HUDEP-2 (cell line): ENCODE measurements around the gene HYCC2.
"Not testable (repeated sequence)": the region's sequence is repeated elsewhere in the genome, so short reads cannot be mapped to it uniquely, and the experiment has no call there.

Source experiments
- DNase-seq, 76 experiments: peaks; one replicate each; lab custom pipeline; 2025; ENCODE audit not compliant: unreplicated experiment in 76 of 76; lab: John Stamatoyannopoulos, UW

HYCC2 gene

GRCh38 chr2:201073071-201073470 is 1.6 kb upstream of the HYCC2 start:
- no peak for DNase-seq

GRCh38 chr2:201072201-201072530 is 695 bp upstream of the HYCC2 start:
- peak in 1 of 76 experiments; percentile 34 for DNase-seq

- DNase-seq = peak in 20 of 76 experiments; percentile 7 to 65 (median 43)
Observed at GRCh38 chr2:201070948-201071478, 458 bp downstream of the HYCC2 start.

- DNase-seq = no peak
Observed at GRCh38 chr2:201064797-201065329, 6.6 kb downstream of the HYCC2 start.

GRCh38 chr2:201063516-201063915 is 8.0 kb downstream of the HYCC2 start:
- DNase-seq = not testable (repeated sequence)

GRCh38 chr2:201059961-201060755 is 11.3 kb downstream of the HYCC2 start:
- DNase-seq = no peak

GRCh38 chr2:201058914-201059313 is 12.6 kb downstream of the HYCC2 start:
- DNase-seq = peak in 14 of 76 experiments; percentile 1 to 53 (median 28)

- DNase-seq = no peak
Observed at GRCh38 chr2:201057715-201058248, 13.7 kb downstream of the HYCC2 start.

- peak in 12 of 76 experiments; percentile 5 to 45 (median 16) for DNase-seq
Observed at GRCh38 chr2:201057087-201057521, 14.4 kb downstream of the HYCC2 start.

GRCh38 chr2:201049455-201049854 is 22.0 kb downstream of the HYCC2 start:
- no peak for DNase-seq

GRCh38 chr2:201046881-201047280 is 24.6 kb downstream of the HYCC2 start:
- no peak for DNase-seq

GRCh38 chr2:201043050-201043449 is 28.4 kb downstream of the HYCC2 start:
- DNase-seq = peak in 6 of 76 experiments; percentile 4 to 48 (median 28)

GRCh38 chr2:201042451-201042850 is 29.0 kb downstream of the HYCC2 start:
- not testable (repeated sequence) for DNase-seq

- no peak for DNase-seq
Observed at GRCh38 chr2:201040867-201041628, 30.4 kb downstream of the HYCC2 start.

- no peak for DNase-seq
Observed at GRCh38 chr2:201038855-201039254, 32.6 kb downstream of the HYCC2 start.

GRCh38 chr2:201038361-201038760 is 33.1 kb downstream of the HYCC2 start:
- not testable (repeated sequence) for DNase-seq

- DNase-seq = not testable (repeated sequence)
Observed at GRCh38 chr2:201034355-201034754, 37.1 kb downstream of the HYCC2 start.

- DNase-seq = no peak
Observed at GRCh38 chr2:201024518-201024917, 47.0 kb downstream of the HYCC2 start.

GRCh38 chr2:201021914-201022313 is 49.6 kb downstream of the HYCC2 start:
- DNase-seq = peak in 5 of 76 experiments; percentile 1 to 35 (median 15)
